Measurements from ENCODE around the gene HOXC9.

DNA sequence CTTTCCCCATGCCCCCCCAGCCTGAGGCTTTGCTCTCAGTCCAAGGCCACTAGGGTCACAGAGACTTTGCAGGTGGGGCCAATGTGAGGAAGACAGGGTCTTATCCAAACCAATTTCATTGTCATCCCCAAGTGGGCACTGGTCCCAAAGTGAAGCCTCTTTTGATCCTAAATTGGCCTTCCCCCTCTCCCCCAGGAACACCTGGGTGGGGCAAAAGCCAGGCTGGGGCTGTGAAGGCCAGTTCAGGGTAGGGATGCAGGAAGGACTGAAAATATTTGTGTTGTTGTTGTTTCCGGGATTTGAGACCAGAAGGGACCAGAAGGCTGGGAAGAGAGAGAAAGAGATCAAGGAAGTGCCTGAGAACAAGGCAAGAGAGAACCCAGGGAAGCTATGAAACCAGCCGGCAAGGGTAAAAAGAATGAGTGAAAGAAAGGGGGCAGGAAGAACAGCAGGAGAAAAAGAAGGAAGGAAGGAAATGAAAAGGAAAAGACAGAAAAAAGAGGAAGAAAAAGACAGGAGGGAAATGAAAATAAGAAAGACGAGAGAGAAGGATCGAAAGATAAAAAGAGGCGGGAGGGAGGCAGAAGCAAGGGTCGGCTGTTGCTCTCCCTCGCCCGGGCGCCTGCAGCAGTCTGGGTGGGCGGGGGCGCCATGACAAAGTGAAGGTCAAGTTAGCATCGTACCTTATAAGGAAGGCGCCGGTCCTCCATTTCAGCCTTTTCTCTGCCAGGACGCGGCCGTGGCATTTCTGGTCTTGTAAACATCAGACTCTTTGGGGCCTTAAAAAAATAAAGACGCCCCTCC is 34.5 kb upstream of the HOXC9 start:
- TF ChIP-seq, protein P1, sequence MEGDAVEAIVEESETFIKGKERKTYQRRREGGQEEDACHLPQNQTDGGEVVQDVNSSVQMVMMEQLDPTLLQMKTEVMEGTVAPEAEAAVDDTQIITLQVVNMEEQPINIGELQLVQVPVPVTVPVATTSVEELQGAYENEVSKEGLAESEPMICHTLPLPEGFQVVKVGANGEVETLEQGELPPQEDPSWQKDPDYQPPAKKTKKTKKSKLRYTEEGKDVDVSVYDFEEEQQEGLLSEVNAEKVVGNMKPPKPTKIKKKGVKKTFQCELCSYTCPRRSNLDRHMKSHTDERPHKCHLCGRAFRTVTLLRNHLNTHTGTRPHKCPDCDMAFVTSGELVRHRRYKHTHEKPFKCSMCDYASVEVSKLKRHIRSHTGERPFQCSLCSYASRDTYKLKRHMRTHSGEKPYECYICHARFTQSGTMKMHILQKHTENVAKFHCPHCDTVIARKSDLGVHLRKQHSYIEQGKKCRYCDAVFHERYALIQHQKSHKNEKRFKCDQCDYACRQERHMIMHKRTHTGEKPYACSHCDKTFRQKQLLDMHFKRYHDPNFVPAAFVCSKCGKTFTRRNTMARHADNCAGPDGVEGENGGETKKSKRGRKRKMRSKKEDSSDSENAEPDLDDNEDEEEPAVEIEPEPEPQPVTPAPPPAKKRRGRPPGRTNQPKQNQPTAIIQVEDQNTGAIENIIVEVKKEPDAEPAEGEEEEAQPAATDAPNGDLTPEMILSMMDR (IDR thresholded peaks at IDR 0.05) = no peak
- no peak for TF ChIP-seq POLR2A (IDR thresholded peaks at IDR 0.05)
